Testis (tissue), 3 donors: ENCODE results near the gene DNMT3L. TPM values are rescaled to one million over a fixed set of nuclear protein-coding genes. Genes with fewer than 3 reads are reported as not detected.

Experiments used
- DNase-seq: peaks from one replicate; pipeline ENCODE4 v3.0.0-alpha.2; 2019
- H3K27ac ChIP-seq, 2 donors: fragments of 200-600 bp; sonication (generic); one replicate each; pipeline ENCODE4 v1.5.1; 2019
- H3K27me3 ChIP-seq: fragments of 200-600 bp; sonication (generic); one replicate; pipeline ENCODE4 v1.5.1; 2019
- H3K36me3 ChIP-seq: fragments of 200-600 bp; sonication (generic); one replicate; pipeline ENCODE4 v1.5.1; 2017; ENCODE audit warnings: low read depth; ENCODE audit errors: missing control alignments
- H3K4me1 ChIP-seq: fragments of 200-600 bp; sonication (generic); one replicate; pipeline ENCODE4 v1.5.1; 2019
- H3K4me3 ChIP-seq, 2 donors: fragments of 200-600 bp; sonication (generic); one replicate each; pipeline ENCODE4 v1.5.1; 2017 to 2019
- H3K9me3 ChIP-seq: fragments of 200-600 bp; sonication (generic); one replicate; pipeline ENCODE4 v1.5.1; 2017
- POLR2A ChIP-seq: fragments of 450-650 bp; IDR thresholded peaks from one replicate; pipeline ENCODE4 v1.6.1; 2017; ENCODE audit warnings: antibody characterized with exemption, mild to moderate bottlenecking, moderate library complexity
- WGBS, 2 donors: methylation state at CpG; one replicate each; pipeline ENCODE4 v1.1.5; 2018; 5-methylcytosine and 5-hydroxymethylcytosine counted together
- intact Hi-C: fragments of 100-400 bp; cut with DNase I; formaldehyde crosslinking; loops from one replicate; pipeline ENCODE4 v1.15.1; 2023; ENCODE audit warnings: low total_unique reads
- polyA plus RNA-seq: library from polyadenylated mRNA; stranded (reverse); fragments of 350-450 nt; fragmentation: Illumina TruSeq; extraction: RNeasy Lipid Tissue Mini Kit (QIAGEN cat#74804); gene quantifications from one replicate; pipeline ENCODE4 v1.2.3, GENCODE V29; 2014; ENCODE audit warnings: low read depth, low replicate concordance; ENCODE audit not compliant: insufficient read depth
- total RNA-seq, 2 donors: library from RNA; depleted of rRNA; stranded (reverse); fragments of >200 nt; gene quantifications; one replicate each; pipeline ENCODE4 v1.2.3, GENCODE V29; 2016
- TF ChIP-seq, protein P1 (sequence below), 3 experiments: fragments of 450-650 bp in 2 of 3; fragments of 200-600 bp in 1 of 3; sonication (generic) in 1 of 3; IDR thresholded peaks; one replicate each; pipeline ENCODE4 v1.5.1; 2016 to 2019; ENCODE audit warnings: antibody characterized with exemption in 3 of 3, mild to moderate bottlenecking in 2 of 3, moderate library complexity in 1 of 3

DNMT3L gene
- total and polyA plus RNA-seq, 3 donors from 2014 or later: 0.24 to 0.87 (median 0.71) TPM

DNA sequence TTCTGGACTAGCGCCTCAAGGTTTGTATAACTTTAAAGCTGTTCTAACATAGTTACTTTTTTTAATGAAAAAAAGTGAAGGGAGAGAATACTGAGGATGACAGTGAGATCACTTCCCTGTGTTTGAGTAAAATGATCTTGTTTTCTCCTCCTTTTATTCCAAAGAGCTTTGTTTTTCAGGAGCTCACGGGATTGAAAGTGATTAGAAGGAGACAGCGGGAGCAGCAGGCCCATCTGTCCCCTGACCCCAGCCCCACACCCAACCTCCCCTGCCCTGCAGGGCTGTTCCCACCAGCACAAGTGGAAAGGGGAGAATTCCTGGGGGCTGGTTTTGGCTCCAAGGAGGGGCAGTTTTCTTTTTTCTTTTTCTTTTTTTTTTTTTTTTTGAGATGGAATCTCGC is 2.1 kb upstream of the DNMT3L start:
- no peak for DNase-seq
- Histone ChIP-seq H3K4me1 (no peaks in the 10 kb centered on the region), H3K27ac (no peak overlapping the region), H3K4me3 (no peak overlapping the region), H3K27me3 (no peaks in the 10 kb centered on the region), H3K9me3 (no peaks in the 10 kb centered on the region), H3K36me3 (no peaks in the 10 kb centered on the region)
- intact Hi-C loops: no loop called here
- 76 to 77% methylated on average over 4 of the region's 4 CpGs for WGBS, 2 donors
- TF ChIP-seq, protein P1, sequence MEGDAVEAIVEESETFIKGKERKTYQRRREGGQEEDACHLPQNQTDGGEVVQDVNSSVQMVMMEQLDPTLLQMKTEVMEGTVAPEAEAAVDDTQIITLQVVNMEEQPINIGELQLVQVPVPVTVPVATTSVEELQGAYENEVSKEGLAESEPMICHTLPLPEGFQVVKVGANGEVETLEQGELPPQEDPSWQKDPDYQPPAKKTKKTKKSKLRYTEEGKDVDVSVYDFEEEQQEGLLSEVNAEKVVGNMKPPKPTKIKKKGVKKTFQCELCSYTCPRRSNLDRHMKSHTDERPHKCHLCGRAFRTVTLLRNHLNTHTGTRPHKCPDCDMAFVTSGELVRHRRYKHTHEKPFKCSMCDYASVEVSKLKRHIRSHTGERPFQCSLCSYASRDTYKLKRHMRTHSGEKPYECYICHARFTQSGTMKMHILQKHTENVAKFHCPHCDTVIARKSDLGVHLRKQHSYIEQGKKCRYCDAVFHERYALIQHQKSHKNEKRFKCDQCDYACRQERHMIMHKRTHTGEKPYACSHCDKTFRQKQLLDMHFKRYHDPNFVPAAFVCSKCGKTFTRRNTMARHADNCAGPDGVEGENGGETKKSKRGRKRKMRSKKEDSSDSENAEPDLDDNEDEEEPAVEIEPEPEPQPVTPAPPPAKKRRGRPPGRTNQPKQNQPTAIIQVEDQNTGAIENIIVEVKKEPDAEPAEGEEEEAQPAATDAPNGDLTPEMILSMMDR (IDR thresholded peaks at IDR 0.05): no peak

DNA sequence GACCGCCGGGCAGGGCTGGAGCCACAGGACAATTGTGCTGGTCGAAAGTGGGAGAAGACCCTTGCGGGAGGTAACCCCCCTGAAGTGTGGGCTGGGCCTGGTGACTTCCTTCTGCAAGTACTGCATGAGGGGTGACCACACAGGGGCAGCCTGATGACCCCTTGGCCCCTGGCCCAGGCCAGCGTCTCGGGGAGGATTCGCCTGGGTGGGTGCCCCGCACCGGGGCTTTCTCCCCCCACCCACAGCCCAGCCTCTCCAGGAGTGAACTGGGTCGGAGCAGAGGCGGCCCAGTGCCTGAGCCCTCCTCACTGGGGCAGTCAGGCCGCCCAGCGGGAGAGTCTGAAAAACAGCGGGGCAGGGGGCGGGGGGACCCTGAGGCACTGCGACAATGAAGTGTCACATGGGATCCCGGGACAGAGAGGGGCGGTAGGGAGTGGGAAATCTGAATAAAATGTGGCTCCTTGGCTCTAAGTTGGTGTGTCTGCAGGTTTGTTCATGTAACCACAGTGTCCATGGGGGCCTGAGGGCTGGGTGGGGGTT is 1.6 kb upstream of the DNMT3L start:
- H3K27ac ChIP-seq: no peak overlapping the region
- no peaks in the 10 kb centered on the region for H3K9me3 ChIP-seq
- no peaks in the 10 kb centered on the region for H3K27me3 ChIP-seq
- TF ChIP-seq POLR2A: no peak
- TF ChIP-seq, protein P1 (IDR thresholded peaks at IDR 0.05): no peak
- H3K4me1 ChIP-seq: no peaks in the 10 kb centered on the region
- DNase-seq: no peak
- H3K36me3 ChIP-seq: no peaks in the 10 kb centered on the region
- WGBS, 2 donors: 83 to 84% methylated on average over 13 to 18 of the region's 18 CpGs
- intact Hi-C loops: no loop called here
- H3K4me3 ChIP-seq: no peak overlapping the region

DNA sequence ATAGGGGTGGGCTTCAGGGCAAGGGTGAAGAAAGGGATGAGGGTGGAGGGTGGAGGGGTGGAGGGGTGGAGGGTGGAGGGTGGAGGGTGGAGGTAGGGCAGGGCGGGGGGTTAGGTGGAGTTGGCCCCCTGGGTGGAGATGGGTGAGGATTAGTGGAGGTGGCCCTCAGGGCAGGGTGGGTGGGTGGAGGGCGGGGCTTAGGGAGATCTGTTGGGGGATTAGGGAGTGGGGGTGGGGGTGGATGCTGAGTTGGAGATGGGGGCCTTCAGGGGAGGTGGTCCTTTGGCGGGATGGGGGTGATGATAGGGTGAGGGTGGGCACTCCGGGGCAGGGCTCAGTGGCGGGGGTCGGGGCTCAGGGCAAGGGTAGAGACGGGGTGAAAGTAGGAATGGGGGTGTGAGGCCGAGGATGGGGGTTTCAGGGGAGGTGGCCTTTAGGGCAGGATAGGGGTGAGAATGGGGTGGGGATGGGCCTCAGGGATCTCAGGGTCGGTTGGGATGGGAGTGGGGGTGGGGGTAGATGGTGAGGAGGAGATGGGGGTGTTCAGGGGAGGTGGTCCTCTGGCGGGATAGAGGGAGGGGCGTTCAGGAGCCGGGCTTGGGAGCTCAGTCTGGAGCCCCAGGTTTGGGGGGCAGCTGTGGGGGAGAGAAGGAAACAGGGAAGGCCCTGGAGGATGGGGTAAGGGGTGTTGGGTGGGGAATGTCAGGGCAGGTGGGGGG is 800 bp upstream of the DNMT3L start:
- DNase-seq: no peak
- no peaks in the 10 kb centered on the region for H3K4me1 ChIP-seq
- H3K9me3 ChIP-seq: no peaks in the 10 kb centered on the region
- intact Hi-C loops: no loop called here
- H3K4me3 ChIP-seq: no peak overlapping the region
- no peaks in the 10 kb centered on the region for H3K27me3 ChIP-seq
- H3K27ac ChIP-seq: no peak overlapping the region
- no peaks in the 10 kb centered on the region for H3K36me3 ChIP-seq
- TF ChIP-seq, protein P1 (IDR thresholded peaks at IDR 0.05): no peak
- TF ChIP-seq POLR2A: no peak
- 85 to 90% methylated on average over 11 to 12 of the region's 12 CpGs for WGBS, 2 donors

DNA sequence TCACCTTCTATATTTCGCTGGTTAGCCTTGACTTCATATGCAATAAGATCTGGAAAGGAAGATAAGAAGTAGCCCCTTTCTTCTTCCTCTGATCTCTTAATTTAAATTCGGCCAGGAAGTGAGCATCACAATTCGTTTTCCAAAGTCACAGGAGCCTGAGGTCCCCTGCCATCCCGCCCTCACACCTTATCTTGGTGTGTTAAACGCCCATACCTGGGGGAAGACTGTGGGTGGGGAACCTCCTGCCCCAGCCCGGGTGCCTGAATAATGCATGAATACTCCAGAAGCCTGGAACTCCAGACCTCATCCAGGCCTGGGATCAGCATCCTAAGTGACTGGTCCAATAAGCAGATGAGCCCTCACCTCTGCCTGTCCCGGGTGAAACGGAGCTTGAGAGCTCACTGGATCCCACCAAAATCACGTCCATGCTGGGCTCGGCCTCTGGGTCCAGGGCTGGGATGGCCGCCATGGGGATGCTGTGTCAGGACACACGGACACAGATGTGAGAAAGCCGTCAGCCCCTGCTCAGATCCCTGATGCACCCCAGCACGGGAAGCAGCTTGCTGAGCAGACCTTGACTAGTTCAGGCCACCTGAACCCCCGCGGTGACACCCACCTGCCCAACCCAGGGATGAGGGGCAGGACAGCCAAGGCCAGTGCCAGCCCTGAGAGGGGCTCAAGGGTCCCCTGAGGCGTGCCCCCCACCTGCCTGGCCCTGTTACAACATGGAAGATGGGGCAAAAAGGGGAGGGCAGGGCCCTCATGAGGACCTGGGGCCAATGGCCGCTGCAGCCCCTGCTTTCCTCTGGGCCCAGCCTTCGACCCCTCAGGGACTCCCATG is 686 bp downstream of the DNMT3L start:
- no peaks in the 10 kb centered on the region for H3K9me3 ChIP-seq
- 89 to 90% methylated on average over 8 to 19 of the region's 19 CpGs for WGBS, 2 donors
- no peak overlapping the region for H3K4me3 ChIP-seq
- no peaks in the 10 kb centered on the region for H3K27me3 ChIP-seq
- TF ChIP-seq, protein P1 (IDR thresholded peaks at IDR 0.05): no peak
- TF ChIP-seq POLR2A: no peak
- DNase-seq: no peak
- no peak overlapping the region for H3K27ac ChIP-seq
- no peaks in the 10 kb centered on the region for H3K4me1 ChIP-seq
- no peaks in the 10 kb centered on the region for H3K36me3 ChIP-seq
- intact Hi-C loops: no loop called here
